Omental fat pad (tissue), 4 donors: ENCODE results near the gene FSCB. TPM values are rescaled to one million over a fixed set of nuclear protein-coding genes. Genes with fewer than 3 reads are reported as not detected.

Experiments used
- ATAC-seq: fragments of 150-250 bp; one replicate; pipeline ENCODE4 v1.9.1; 2016; ENCODE audit warnings: mild to moderate bottlenecking, moderate library complexity; ENCODE audit not compliant: low FRiP score
- DNase-seq: peaks from one replicate; pipeline ENCODE4 v3.0.0-alpha.2; 2019; ENCODE audit warnings: low spot score
- total RNA-seq, 4 donors: library from RNA; depleted of rRNA; stranded (reverse); fragments of >200 nt; gene quantifications; one replicate each; pipeline ENCODE4 v1.1.0, GENCODE V29; 2016
- TF ChIP-seq, protein P1 (sequence below), 3 donors: fragments of 450-650 bp; IDR thresholded peaks; one replicate each; pipeline ENCODE4 v1.5.1; 2016 to 2017; ENCODE audit warnings: antibody characterized with exemption in 3 of 3, mild to moderate bottlenecking in 3 of 3, moderate library complexity in 2 of 3

Gene FSCB
- total RNA-seq, 4 donors from 2014 or later = 0.19 TPM; not detected in 3

DNA sequence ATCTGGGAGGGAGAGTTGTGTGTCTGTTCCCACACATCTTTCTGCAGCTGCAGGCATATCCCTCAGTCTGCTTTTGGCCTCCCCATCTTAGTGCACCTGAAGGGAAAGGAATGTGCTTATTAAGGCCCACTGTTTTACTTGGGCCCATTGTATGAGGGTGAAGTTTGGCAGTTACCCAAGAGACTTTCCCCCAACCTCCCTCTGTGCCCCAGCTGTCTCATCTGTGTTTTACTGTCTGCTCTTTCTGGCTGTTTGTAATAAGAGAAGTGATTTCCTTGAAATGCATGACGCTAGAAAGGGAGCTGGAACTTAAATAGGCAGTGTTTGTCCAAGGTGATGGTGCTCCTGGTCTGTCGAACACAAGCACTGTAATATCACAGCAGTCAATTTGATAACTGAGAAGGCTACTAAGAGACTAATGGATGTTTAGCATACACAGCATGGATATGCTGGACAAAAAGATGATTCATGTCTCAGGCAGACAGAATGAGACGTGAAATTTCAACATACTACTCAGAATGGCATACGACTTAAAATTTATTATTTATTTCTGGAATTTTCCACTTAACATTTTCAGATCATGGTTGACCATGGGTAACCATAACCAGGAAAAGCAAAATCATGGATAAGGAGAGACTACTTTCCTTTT is 43.6 kb downstream of the FSCB start:
- ATAC-seq = no peak
- TF ChIP-seq, protein P1, sequence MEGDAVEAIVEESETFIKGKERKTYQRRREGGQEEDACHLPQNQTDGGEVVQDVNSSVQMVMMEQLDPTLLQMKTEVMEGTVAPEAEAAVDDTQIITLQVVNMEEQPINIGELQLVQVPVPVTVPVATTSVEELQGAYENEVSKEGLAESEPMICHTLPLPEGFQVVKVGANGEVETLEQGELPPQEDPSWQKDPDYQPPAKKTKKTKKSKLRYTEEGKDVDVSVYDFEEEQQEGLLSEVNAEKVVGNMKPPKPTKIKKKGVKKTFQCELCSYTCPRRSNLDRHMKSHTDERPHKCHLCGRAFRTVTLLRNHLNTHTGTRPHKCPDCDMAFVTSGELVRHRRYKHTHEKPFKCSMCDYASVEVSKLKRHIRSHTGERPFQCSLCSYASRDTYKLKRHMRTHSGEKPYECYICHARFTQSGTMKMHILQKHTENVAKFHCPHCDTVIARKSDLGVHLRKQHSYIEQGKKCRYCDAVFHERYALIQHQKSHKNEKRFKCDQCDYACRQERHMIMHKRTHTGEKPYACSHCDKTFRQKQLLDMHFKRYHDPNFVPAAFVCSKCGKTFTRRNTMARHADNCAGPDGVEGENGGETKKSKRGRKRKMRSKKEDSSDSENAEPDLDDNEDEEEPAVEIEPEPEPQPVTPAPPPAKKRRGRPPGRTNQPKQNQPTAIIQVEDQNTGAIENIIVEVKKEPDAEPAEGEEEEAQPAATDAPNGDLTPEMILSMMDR (IDR thresholded peaks at IDR 0.05) = no peak
- DNase-seq = no peak

DNA sequence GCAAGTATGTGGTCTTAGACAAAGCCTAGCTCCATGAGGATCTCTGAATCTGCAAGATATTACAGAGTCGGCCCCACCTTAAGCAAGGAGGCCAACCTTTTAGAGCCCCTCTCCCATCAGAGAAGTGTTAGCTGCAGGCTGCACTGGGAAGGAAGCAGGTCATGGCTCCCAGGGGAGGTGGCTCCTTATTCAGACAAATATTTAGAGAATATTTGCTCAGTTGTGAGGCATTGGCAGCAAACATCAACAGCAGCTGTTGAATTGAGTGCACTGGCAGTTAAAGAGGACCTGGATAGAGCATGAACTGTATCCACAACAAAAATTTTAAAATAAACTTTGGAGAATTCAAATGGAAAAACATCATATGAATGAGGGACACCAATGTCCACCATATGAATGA is 44.7 kb downstream of the FSCB start:
- no peak for DNase-seq
- TF ChIP-seq, protein P1 (IDR thresholded peaks at IDR 0.05) = no peak
- ATAC-seq = no peak

DNA sequence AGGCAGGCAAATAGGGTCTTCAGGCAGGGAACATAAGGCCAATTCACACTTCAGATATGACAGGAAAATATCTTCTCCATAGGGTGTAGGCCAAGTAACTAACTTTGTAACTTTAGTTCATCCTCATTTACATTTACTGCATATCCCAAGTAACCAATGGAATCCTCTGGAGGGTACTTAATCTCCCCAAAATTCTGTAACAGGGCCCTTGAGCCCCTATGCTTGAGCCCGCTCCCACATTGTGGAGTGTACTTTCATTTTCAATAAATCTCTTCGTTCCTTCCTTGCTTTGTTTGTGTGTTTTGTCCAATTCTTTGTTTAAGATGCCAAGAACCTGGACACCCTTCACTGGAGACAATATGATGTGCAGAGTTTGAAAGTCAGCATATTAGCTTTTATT is 45.3 kb downstream of the FSCB start:
- no peak for ATAC-seq
- no peak for DNase-seq
- TF ChIP-seq, protein P1 (IDR thresholded peaks at IDR 0.05) = no peak
